ENCODE measurements around the gene ZSWIM5.

ZSWIM5 gene

DNA sequence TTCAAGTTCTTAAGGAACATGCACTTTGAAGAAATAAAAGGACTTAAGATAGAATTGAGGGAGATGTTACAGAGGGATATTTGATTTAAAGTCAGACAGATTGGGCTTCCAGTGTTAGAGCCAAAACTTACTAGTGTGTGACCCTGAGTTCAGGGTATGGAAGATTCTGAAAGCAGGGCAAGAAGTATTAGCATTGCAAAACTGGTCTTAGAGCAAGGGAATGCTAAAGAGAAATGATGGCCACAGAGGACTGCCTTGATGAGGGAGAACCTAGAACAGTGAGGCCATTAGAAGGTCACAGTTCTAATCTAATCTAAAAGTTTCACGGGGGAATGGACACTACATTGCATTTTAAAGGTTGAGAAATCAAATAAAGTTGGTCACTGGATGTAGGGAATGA is 148.9 kb downstream of the ZSWIM5 start:
- H3K4me1 ChIP-seq (ENCODE audit: control insufficient read depth in 1 of 2, insufficient read depth in 2 of 2, low read length in 2 of 2), result no peaks in the 10 kb centered on the region
- no peak overlapping the region for H3K9ac ChIP-seq (ENCODE audit: low read length)
- no peak overlapping the region for H4K91ac ChIP-seq (ENCODE audit: low read depth, low read length)
- no peak overlapping the region for H4K12ac ChIP-seq (ENCODE audit: low read depth, low read length)
- H3K27ac ChIP-seq (ENCODE audit: low read depth, low read length), result no peak overlapping the region
- H3K4ac ChIP-seq (ENCODE audit: low read depth, low read length), result no peak overlapping the region
- no peaks in the 10 kb centered on the region for H3K79me2 ChIP-seq (ENCODE audit: control insufficient read depth, insufficient read depth, low read length, poor library complexity)
- no peak overlapping the region for H2BK12ac ChIP-seq (ENCODE audit: low read length)
- no peak overlapping the region for H2BK120ac ChIP-seq (ENCODE audit: insufficient read depth, low read length, poor library complexity)
- no CpG with 5 or more reads among the region's 1 CpG for WGBS (ENCODE audit: extremely low coverage, insufficient coverage, insufficient read length)
- no peaks in the 10 kb centered on the region for H3K9me3 ChIP-seq (ENCODE audit: insufficient read depth, low read depth, low read length)
- H4K8ac ChIP-seq (ENCODE audit: low read depth, low read length), result no peak overlapping the region
- H2AK5ac ChIP-seq (ENCODE audit: low read length), result no peak overlapping the region
- DNase-seq, result no peak
- no peak overlapping the region for H3K18ac ChIP-seq (ENCODE audit: low read length)
- H3K36me3 ChIP-seq (ENCODE audit: control insufficient read depth in 1 of 2, insufficient read depth in 2 of 2, low read length in 2 of 2), result no peaks in the 10 kb centered on the region
- H3K27me3 ChIP-seq (ENCODE audit: insufficient read depth, low read length), result no peaks in the 10 kb centered on the region
- no peak overlapping the region for H2BK5ac ChIP-seq (ENCODE audit: low read depth, low read length, poor library complexity)
- no peak overlapping the region for H2AFZ ChIP-seq (ENCODE audit: insufficient read depth, low read length, poor library complexity)
- no peaks in the 10 kb centered on the region for H3K79me1 ChIP-seq (ENCODE audit: low read length)
- H3K23ac ChIP-seq (ENCODE audit: low read length), result no peak overlapping the region
- no peak overlapping the region for H3K14ac ChIP-seq (ENCODE audit: low read length)
- no peak overlapping the region for H3K4me3 ChIP-seq (ENCODE audit: low read depth, low read length)
- no peak overlapping the region for H3K4me2 ChIP-seq (ENCODE audit: low read length)

GRCh38 chr1:45051005-45051772 is 155.2 kb downstream of the ZSWIM5 start:
- H3K79me2 ChIP-seq (ENCODE audit: control insufficient read depth, insufficient read depth, low read length, poor library complexity), result no peaks in the 10 kb centered on the region
- H3K14ac ChIP-seq (ENCODE audit: low read length), result no peak overlapping the region
- no peak overlapping the region for H2BK5ac ChIP-seq (ENCODE audit: low read depth, low read length, poor library complexity)
- H3K4me1 ChIP-seq (ENCODE audit: control insufficient read depth in 1 of 2, insufficient read depth in 2 of 2, low read length in 2 of 2), result no peaks in the 10 kb centered on the region
- no CpG with 5 or more reads among the region's 2 CpGs for WGBS (ENCODE audit: extremely low coverage, insufficient coverage, insufficient read length)
- H4K8ac ChIP-seq (ENCODE audit: low read depth, low read length), result no peak overlapping the region
- H3K36me3 ChIP-seq (ENCODE audit: control insufficient read depth in 1 of 2, insufficient read depth in 2 of 2, low read length in 2 of 2), result no peaks in the 10 kb centered on the region
- no peak overlapping the region for H2BK120ac ChIP-seq (ENCODE audit: insufficient read depth, low read length, poor library complexity)
- H3K18ac ChIP-seq (ENCODE audit: low read length), result no peak overlapping the region
- no peak overlapping the region for H2BK12ac ChIP-seq (ENCODE audit: low read length)
- H3K27me3 ChIP-seq (ENCODE audit: insufficient read depth, low read length), result no peaks in the 10 kb centered on the region
- no peak for DNase-seq
- no peaks in the 10 kb centered on the region for H3K79me1 ChIP-seq (ENCODE audit: low read length)
- no peak overlapping the region for H3K23ac ChIP-seq (ENCODE audit: low read length)
- H4K12ac ChIP-seq (ENCODE audit: low read depth, low read length), result no peak overlapping the region
- H2AK5ac ChIP-seq (ENCODE audit: low read length), result no peak overlapping the region
- no peak overlapping the region for H3K4me3 ChIP-seq (ENCODE audit: low read depth, low read length)
- no peaks in the 10 kb centered on the region for H3K9me3 ChIP-seq (ENCODE audit: insufficient read depth, low read depth, low read length)
- H2AFZ ChIP-seq (ENCODE audit: insufficient read depth, low read length, poor library complexity), result no peak overlapping the region
- no peak overlapping the region for H3K4me2 ChIP-seq (ENCODE audit: low read length)
- no peak overlapping the region for H3K27ac ChIP-seq (ENCODE audit: low read depth, low read length)
- no peak overlapping the region for H3K9ac ChIP-seq (ENCODE audit: low read length)
- no peak overlapping the region for H3K4ac ChIP-seq (ENCODE audit: low read depth, low read length)
- H4K91ac ChIP-seq (ENCODE audit: low read depth, low read length), result no peak overlapping the region

GRCh38 chr1:45047032-45047431 is 159.4 kb downstream of the ZSWIM5 start:
- Histone ChIP-seq H2AFZ (ENCODE audit: insufficient read depth, low read length, poor library complexity) (no peak overlapping the region), H3K36me3 (ENCODE audit: control insufficient read depth in 1 of 2, insufficient read depth in 2 of 2, low read length in 2 of 2) (no peaks in the 10 kb centered on the region), H3K9ac (ENCODE audit: low read length) (no peak overlapping the region), H3K27ac (ENCODE audit: low read depth, low read length) (no peak overlapping the region), H2BK12ac (ENCODE audit: low read length) (no peak overlapping the region), H3K4ac (ENCODE audit: low read depth, low read length) (no peak overlapping the region), H3K4me3 (ENCODE audit: low read depth, low read length) (no peak overlapping the region), H4K12ac (ENCODE audit: low read depth, low read length) (no peak overlapping the region), H3K27me3 (ENCODE audit: insufficient read depth, low read length) (no peaks in the 10 kb centered on the region), H3K9me3 (ENCODE audit: insufficient read depth, low read depth, low read length) (no peaks in the 10 kb centered on the region), H3K18ac (ENCODE audit: low read length) (no peak overlapping the region), H3K4me1 (ENCODE audit: control insufficient read depth in 1 of 2, insufficient read depth in 2 of 2, low read length in 2 of 2) (no peaks in the 10 kb centered on the region), H3K79me1 (ENCODE audit: low read length) (no peaks in the 10 kb centered on the region), H4K91ac (ENCODE audit: low read depth, low read length) (no peak overlapping the region), H3K23ac (ENCODE audit: low read length) (no peak overlapping the region), H2AK5ac (ENCODE audit: low read length) (no peak overlapping the region), H2BK120ac (ENCODE audit: insufficient read depth, low read length, poor library complexity) (no peak overlapping the region), H4K8ac (ENCODE audit: low read depth, low read length) (no peak overlapping the region), H2BK5ac (ENCODE audit: low read depth, low read length, poor library complexity) (no peak overlapping the region), H3K4me2 (ENCODE audit: low read length) (no peak overlapping the region), H3K14ac (ENCODE audit: low read length) (no peak overlapping the region), H3K79me2 (ENCODE audit: control insufficient read depth, insufficient read depth, low read length, poor library complexity) (no peaks in the 10 kb centered on the region)
- peak in 1 of 2 donors; percentile 1 for DNase-seq
- WGBS (ENCODE audit: extremely low coverage, insufficient coverage, insufficient read length), result no CpG with 5 or more reads among the region's 5 CpGs

- no peak overlapping the region for H4K12ac ChIP-seq (ENCODE audit: low read depth, low read length)
- no peak overlapping the region for H3K4me3 ChIP-seq (ENCODE audit: low read depth, low read length)
- H3K79me1 ChIP-seq (ENCODE audit: low read length), result no peaks in the 10 kb centered on the region
- no peak overlapping the region for H3K23ac ChIP-seq (ENCODE audit: low read length)
- H3K4me2 ChIP-seq (ENCODE audit: low read length), result no peak overlapping the region
- no peak overlapping the region for H2AK5ac ChIP-seq (ENCODE audit: low read length)
- H3K18ac ChIP-seq (ENCODE audit: low read length), result no peak overlapping the region
- no peak overlapping the region for H4K91ac ChIP-seq (ENCODE audit: low read depth, low read length)
- H3K27ac ChIP-seq (ENCODE audit: low read depth, low read length), result no peak overlapping the region
- H3K79me2 ChIP-seq (ENCODE audit: control insufficient read depth, insufficient read depth, low read length, poor library complexity), result no peaks in the 10 kb centered on the region
- H3K9me3 ChIP-seq (ENCODE audit: insufficient read depth, low read depth, low read length), result no peaks in the 10 kb centered on the region
- no peak overlapping the region for H2BK12ac ChIP-seq (ENCODE audit: low read length)
- no peak overlapping the region for H2AFZ ChIP-seq (ENCODE audit: insufficient read depth, low read length, poor library complexity)
- no peak overlapping the region for H3K14ac ChIP-seq (ENCODE audit: low read length)
- no peak overlapping the region for H4K8ac ChIP-seq (ENCODE audit: low read depth, low read length)
- no CpG with 5 or more reads among the region's 1 CpG for WGBS (ENCODE audit: extremely low coverage, insufficient coverage, insufficient read length)
- no peak for DNase-seq
- H3K4ac ChIP-seq (ENCODE audit: low read depth, low read length), result no peak overlapping the region
- no peak overlapping the region for H3K9ac ChIP-seq (ENCODE audit: low read length)
- H2BK120ac ChIP-seq (ENCODE audit: insufficient read depth, low read length, poor library complexity), result no peak overlapping the region
- no peak overlapping the region for H2BK5ac ChIP-seq (ENCODE audit: low read depth, low read length, poor library complexity)
- H3K27me3 ChIP-seq (ENCODE audit: insufficient read depth, low read length), result no peaks in the 10 kb centered on the region
- H3K4me1 ChIP-seq (ENCODE audit: control insufficient read depth in 1 of 2, insufficient read depth in 2 of 2, low read length in 2 of 2), result no peaks in the 10 kb centered on the region
- H3K36me3 ChIP-seq (ENCODE audit: control insufficient read depth in 1 of 2, insufficient read depth in 2 of 2, low read length in 2 of 2), result no peaks in the 10 kb centered on the region
Measured at GRCh38 chr1:45044916-45045315, 161.5 kb downstream of the ZSWIM5 start.

All from trophoblast cell (in vitro differentiated cells and primary cell).